DOHH2 (cell line): ENCODE data around the gene PLAAT1.

ENCODE experiments used
- CTCF ChIP-seq: fragments of 200-600 bp; sonication (generic); IDR thresholded peaks from one replicate; pipeline ENCODE4 v1.5.1; 2014; ENCODE audit warnings: antibody characterized with exemption, mild to moderate bottlenecking, low read depth, low read length; ENCODE audit not compliant: poor library complexity, severe bottlenecking
- EZH2phosphoT487 ChIP-seq: fragments of 200-600 bp; sonication (generic); IDR thresholded peaks from 2 replicates; pipeline ENCODE4 v1.6.1; 2017; ENCODE audit warnings: borderline replicate concordance, mild to moderate bottlenecking, antibody characterized with exemption, low read length, moderate library complexity, mixed read lengths

GRCh38 chr3:193314161-193314560 is 73.1 kb downstream of the PLAAT1 start:
- TF ChIP-seq CTCF: peak; percentile 13
- TF ChIP-seq EZH2phosphoT487: no peak
